ENCODE measurements around the gene RBM41. TPM values are rescaled to one million over a fixed set of nuclear protein-coding genes. Genes with fewer than 3 reads are reported as not detected.

RBM41 gene
- total RNA-seq, 1 experiment from 2014 or later = 20.0 TPM

GRCh38 chrX:107025545-107025944 is 93.1 kb downstream of the RBM41 start:
- no peaks in the 10 kb centered on the region for H3K9me3 ChIP-seq (ENCODE audit: control insufficient read depth in 1 of 2, insufficient read depth in 1 of 2, low read depth in 1 of 2, low read length in 2 of 2)
- no peaks in the 10 kb centered on the region for H3K27me3 ChIP-seq (ENCODE audit: insufficient read depth, low read length)
- no peaks in the 10 kb centered on the region for H4K20me1 ChIP-seq (ENCODE audit: insufficient read depth)
- intact Hi-C loops (cut with micrococcal nuclease) = loop anchor here (1.0 to 10.0 kb wide), 5 partner anchors 131 to 1049 kb away; partner anchors contain the start of gene NCBP2L
- no peak overlapping the region for H3K27ac ChIP-seq (ENCODE audit: low read depth, low read length)
- H3K9me2 ChIP-seq (ENCODE audit: insufficient read depth) = no peaks in the 10 kb centered on the region
- no peak overlapping the region for H3K4me2 ChIP-seq (ENCODE audit: low read length)
- H3K79me2 ChIP-seq (ENCODE audit: insufficient read depth, low read length) = no peaks in the 10 kb centered on the region
- ATAC-seq = peak; percentile 81
- POLR2A ChIA-PET = no interaction called here
- H3K36me3 ChIP-seq (ENCODE audit: control insufficient read depth in 1 of 2, insufficient read depth in 2 of 2, low read length in 2 of 2) = no peaks in the 10 kb centered on the region
- RAD21 ChIA-PET (ENCODE audit: low non-redundant PET in 1 of 2, low total read pairs in 2 of 2, uncharacterized antibody in 2 of 2, unreplicated experiment in 2 of 2) = interaction anchor here (1.0 to 1.4 kb wide), 3 partner anchors 300 to 752 kb away, joined by 3 to 6 read pairs (median 3); partner anchors contain the start of gene NCBP2L (in 1 of the 2)
- no peak for TF ChIP-seq MAX (IDR thresholded peaks at IDR 0.05)
- TF ChIP-seq ZNF274 (IDR thresholded peaks at IDR 0.05; ENCODE audit: low read depth, low read length) = no peak
- TF ChIP-seq SP1 (IDR thresholded peaks at IDR 0.05; ENCODE audit: low read depth) = no peak
- no peak for TF ChIP-seq SIN3A (IDR thresholded peaks at IDR 0.05; ENCODE audit: low read depth)
- no peak for TF ChIP-seq EZH2 (IDR thresholded peaks at IDR 0.05)
- peak; percentile 54 to 69 (median 63); a peak in 5 of 6 replicates for TF ChIP-seq CTCF (IDR thresholded peaks at IDR 0.05 in 2 of 3, conservative IDR thresholded peaks at IDR 0.05 in 1 of 3; ENCODE audit: borderline replicate concordance in 1 of 3, insufficient read depth in 1 of 3, low read depth in 2 of 3, low read length in 2 of 3)
- no peak for TF ChIP-seq YY1 (IDR thresholded peaks at IDR 0.05; ENCODE audit: extremely low read depth, insufficient replicate concordance, low read depth, low read length)
- TF ChIP-seq ZFX (IDR thresholded peaks at IDR 0.05) = no peak
- peak; percentile 83 for TF ChIP-seq RAD21 (IDR thresholded peaks at IDR 0.05; ENCODE audit: low read depth)
- peak; percentile 27 for DNase-seq (ENCODE audit: low read depth, low spot score)
- CTCF ChIA-PET = interaction anchor here (0.7 to 1.0 kb wide), 2 partner anchors 404 to 444 kb away, joined by 3 read pairs; no protein-coding TSS in a partner anchor
- H3K4me3 ChIP-seq (replicated peaks in 1 of 2; ENCODE audit: low read depth in 1 of 2, low read length in 2 of 2) = no peak overlapping the region
- no peak overlapping the region for H3K9ac ChIP-seq (ENCODE audit: low read length)
- BruUV-seq (replicated peaks) = no TSS peak
- no peaks in the 10 kb centered on the region for H3K4me1 ChIP-seq (ENCODE audit: control insufficient read depth in 1 of 2, insufficient read depth in 2 of 2, low read length in 2 of 2)
- peak overlapping the region; percentile 45 for H2AFZ ChIP-seq (ENCODE audit: low read depth, low read length, poor library complexity, severe bottlenecking)

Data from HCT116 (cell line).